ENCODE results near the gene STK17B.
A peak's percentile ranks its signal among the peaks of the same experiment; 100 is the strongest.
"Not testable (repeated sequence)": the region's sequence is repeated elsewhere in the genome, so short reads cannot be mapped to it uniquely, and the experiment has no call there.

STK17B gene

GRCh38 chr2:196104066-196104465, 67.3 kb downstream of the STK17B start:
- H3K9me3 Mint-ChIP-seq, result no peaks in the 10 kb centered on the region
- H3K27me3 Mint-ChIP-seq (ENCODE audit: low read depth), result no peaks in the 10 kb centered on the region
- DNase-seq (ENCODE audit: low spot score), result no peak
- H3K27ac Mint-ChIP-seq, result no peak overlapping the region
- H3K4me1 Mint-ChIP-seq (ENCODE audit: low read depth), result peaks cover 24% of the 10 kb centered on the region
- H3K4me3 Mint-ChIP-seq, result no peak overlapping the region
- peaks cover 2% of the 10 kb centered on the region for H3K36me3 Mint-ChIP-seq (ENCODE audit: low read depth)

- Mint-ChIP-seq H3K27ac (no peak overlapping the region), H3K4me3 (no peak overlapping the region), H3K36me3 (ENCODE audit: low read depth) (peaks cover 2% of the 10 kb centered on the region), H3K9me3 (no peaks in the 10 kb centered on the region), H3K27me3 (ENCODE audit: low read depth) (no peaks in the 10 kb centered on the region), H3K4me1 (ENCODE audit: low read depth) (peaks cover 24% of the 10 kb centered on the region)
- DNase-seq (ENCODE audit: low spot score), result no peak
Observed at GRCh38 chr2:196103626-196104025, 67.8 kb downstream of the STK17B start.

- H3K9me3 Mint-ChIP-seq, result no peaks in the 10 kb centered on the region
- peaks cover 2% of the 10 kb centered on the region for H3K36me3 Mint-ChIP-seq (ENCODE audit: low read depth)
- H3K4me3 Mint-ChIP-seq, result no peak overlapping the region
- no peak overlapping the region for H3K27ac Mint-ChIP-seq
- peaks cover 24% of the 10 kb centered on the region for H3K4me1 Mint-ChIP-seq (ENCODE audit: low read depth)
- H3K27me3 Mint-ChIP-seq (ENCODE audit: low read depth), result peaks cover 2% of the 10 kb centered on the region
- peak; percentile 40 for DNase-seq (ENCODE audit: low spot score)
Observed at GRCh38 chr2:196101325-196101991, 69.9 kb downstream of the STK17B start.

GRCh38 chr2:196099916-196100315, 71.5 kb downstream of the STK17B start:
- Mint-ChIP-seq H3K27me3 (ENCODE audit: low read depth) (peaks cover 2% of the 10 kb centered on the region), H3K4me3 (no peak overlapping the region), H3K27ac (no peak overlapping the region), H3K4me1 (ENCODE audit: low read depth) (peaks cover 19% of the 10 kb centered on the region), H3K9me3 (peaks cover under 1% of the 10 kb centered on the region), H3K36me3 (ENCODE audit: low read depth) (no peaks in the 10 kb centered on the region)
- no peak for DNase-seq (ENCODE audit: low spot score)

GRCh38 chr2:196097864-196098660, 73.3 kb downstream of the STK17B start:
- H3K27me3 Mint-ChIP-seq (ENCODE audit: low read depth), result peaks cover 2% of the 10 kb centered on the region
- H3K4me3 Mint-ChIP-seq, result no peak overlapping the region
- H3K36me3 Mint-ChIP-seq (ENCODE audit: low read depth), result peaks cover 3% of the 10 kb centered on the region
- no peak for DNase-seq (ENCODE audit: low spot score)
- peaks cover 19% of the 10 kb centered on the region for H3K4me1 Mint-ChIP-seq (ENCODE audit: low read depth)
- peaks cover 19% of the 10 kb centered on the region for H3K9me3 Mint-ChIP-seq
- no peak overlapping the region for H3K27ac Mint-ChIP-seq

DNA sequence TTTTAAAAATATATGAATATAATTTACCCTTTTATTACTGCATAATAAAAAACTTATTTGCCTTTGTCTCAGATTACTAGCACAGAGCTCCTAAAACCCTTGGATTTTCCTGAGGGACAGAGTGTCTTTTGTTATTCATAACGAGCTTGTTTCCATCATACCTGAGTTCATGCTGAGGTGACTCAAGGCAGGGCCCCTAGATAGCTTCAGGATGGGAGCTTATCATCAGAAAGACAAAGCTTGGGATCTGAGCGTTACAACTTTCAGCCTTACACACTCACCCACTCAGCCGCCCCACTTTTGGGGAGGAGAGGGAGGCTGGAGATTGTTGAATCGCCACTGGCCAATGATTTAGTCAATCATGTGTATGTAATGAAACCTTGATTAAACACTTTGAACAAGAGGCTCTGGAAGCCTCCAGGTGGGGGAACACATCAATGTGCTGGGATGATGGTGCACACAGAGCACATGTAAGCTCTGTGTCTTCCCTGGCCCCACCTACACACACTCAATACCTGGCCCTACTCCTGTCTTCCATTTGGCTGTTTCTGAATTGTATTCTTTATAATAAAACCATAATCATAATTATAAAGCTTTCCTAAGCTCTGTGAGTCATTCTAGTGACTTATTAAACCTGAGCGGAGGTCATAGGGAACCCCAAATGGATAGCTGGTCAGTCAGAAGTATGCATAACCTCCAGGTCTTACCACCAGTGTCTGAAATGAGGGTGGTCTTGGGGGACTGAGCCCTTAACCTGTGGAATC, 74.2 kb downstream of the STK17B start:
- no peak overlapping the region for H3K27ac Mint-ChIP-seq
- peaks cover 2% of the 10 kb centered on the region for H3K27me3 Mint-ChIP-seq (ENCODE audit: low read depth)
- H3K9me3 Mint-ChIP-seq, result peaks cover 24% of the 10 kb centered on the region
- no peak overlapping the region for H3K4me3 Mint-ChIP-seq
- H3K36me3 Mint-ChIP-seq (ENCODE audit: low read depth), result peaks cover 3% of the 10 kb centered on the region
- DNase-seq (ENCODE audit: low spot score), result no peak
- peaks cover 16% of the 10 kb centered on the region for H3K4me1 Mint-ChIP-seq (ENCODE audit: low read depth)

DNA sequence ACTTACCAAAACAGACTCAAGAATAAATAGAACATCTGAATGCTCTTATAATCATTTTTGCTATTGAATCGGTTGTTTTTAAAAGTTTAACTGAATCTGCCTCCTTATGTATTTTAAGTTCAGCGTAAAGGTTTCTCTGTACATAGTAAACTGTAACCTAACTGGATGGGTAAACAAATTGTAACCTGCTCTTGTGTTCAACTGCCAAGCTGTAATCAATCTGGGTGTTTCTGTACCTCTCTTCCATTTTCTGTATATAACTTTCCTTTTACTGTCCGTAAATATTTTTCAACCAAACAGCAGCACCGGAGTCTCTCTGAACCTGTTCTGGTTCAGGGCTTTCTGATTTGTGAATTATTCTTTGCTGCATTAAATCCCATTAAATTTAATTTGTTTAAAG, 75.1 kb downstream of the STK17B start:
- no peak for DNase-seq (ENCODE audit: low spot score)
- H3K9me3 Mint-ChIP-seq, result peaks cover 26% of the 10 kb centered on the region
- no peak overlapping the region for H3K27ac Mint-ChIP-seq
- H3K36me3 Mint-ChIP-seq (ENCODE audit: low read depth), result peaks cover 3% of the 10 kb centered on the region
- H3K4me1 Mint-ChIP-seq (ENCODE audit: low read depth), result peaks cover 10% of the 10 kb centered on the region
- peaks cover 2% of the 10 kb centered on the region for H3K27me3 Mint-ChIP-seq (ENCODE audit: low read depth)
- H3K4me3 Mint-ChIP-seq, result no peak overlapping the region

- H3K27ac Mint-ChIP-seq; H3K36me3 Mint-ChIP-seq (ENCODE audit: low read depth); DNase-seq (ENCODE audit: low spot score); H3K27me3 Mint-ChIP-seq (ENCODE audit: low read depth); H3K4me3 Mint-ChIP-seq: not testable (repeated sequence)
- Mint-ChIP-seq H3K4me1 (ENCODE audit: low read depth) (peaks cover 11% of the 10 kb centered on the region), H3K9me3 (peaks cover 34% of the 10 kb centered on the region)
Observed at GRCh38 chr2:196089448-196089847, 81.9 kb downstream of the STK17B start.

GRCh38 chr2:196088203-196088602, 83.2 kb downstream of the STK17B start:
- Mint-ChIP-seq H3K4me3 (no peak overlapping the region), H3K36me3 (ENCODE audit: low read depth) (peaks cover 7% of the 10 kb centered on the region), H3K27me3 (ENCODE audit: low read depth) (no peaks in the 10 kb centered on the region), H3K4me1 (ENCODE audit: low read depth) (peaks cover 11% of the 10 kb centered on the region), H3K9me3 (peaks cover 32% of the 10 kb centered on the region), H3K27ac (no peak overlapping the region)
- DNase-seq (ENCODE audit: low spot score), result no peak

DNA sequence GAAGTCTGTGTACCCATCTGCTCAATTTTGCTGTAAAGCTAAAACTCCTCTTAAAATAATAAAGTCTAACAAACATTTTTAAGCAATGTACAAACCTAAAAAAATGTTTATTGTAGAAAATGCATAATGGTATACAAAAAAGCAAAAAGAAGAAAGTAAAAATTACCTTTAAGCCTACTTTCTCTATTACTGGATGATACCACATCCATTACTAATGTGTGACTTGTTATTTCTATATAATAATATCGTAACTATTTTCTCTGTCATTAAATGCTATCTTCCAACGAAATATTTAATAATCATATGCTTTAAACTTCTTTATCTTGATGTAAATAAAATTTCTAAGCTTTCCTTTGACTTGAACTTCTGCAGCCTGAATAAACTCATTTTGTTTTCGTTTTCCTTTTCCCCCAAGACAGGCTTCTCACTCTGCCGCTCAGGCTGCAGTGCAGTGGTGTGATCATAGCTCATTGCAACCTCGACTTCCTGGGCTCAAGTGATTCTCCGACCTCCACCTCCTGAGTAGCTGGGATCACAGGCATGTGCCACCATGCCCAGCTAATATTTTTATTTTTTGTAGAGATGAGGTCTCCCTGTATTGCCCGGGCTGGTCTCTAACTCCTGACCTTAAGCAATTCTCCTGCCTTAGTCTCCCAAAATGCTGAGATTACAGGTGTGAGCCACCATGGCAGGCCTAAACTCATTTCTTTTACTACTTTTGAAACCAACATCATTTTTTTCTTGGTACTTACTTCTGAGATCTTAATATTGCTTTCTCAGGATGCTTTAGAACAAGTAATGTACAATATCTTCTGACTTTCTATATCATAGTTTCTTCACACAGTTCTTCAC, 84.6 kb downstream of the STK17B start:
- Mint-ChIP-seq H3K27me3 (ENCODE audit: low read depth) (no peaks in the 10 kb centered on the region), H3K4me1 (ENCODE audit: low read depth) (peaks cover 14% of the 10 kb centered on the region), H3K36me3 (ENCODE audit: low read depth) (peaks cover 14% of the 10 kb centered on the region), H3K9me3 (peaks cover 38% of the 10 kb centered on the region), H3K4me3 (peak overlapping the region; percentile 41), H3K27ac (no peak overlapping the region)
- DNase-seq (ENCODE audit: low spot score), result no peak

- no peak for DNase-seq (ENCODE audit: low spot score)
- no peak overlapping the region for H3K4me3 Mint-ChIP-seq
- no peaks in the 10 kb centered on the region for H3K27me3 Mint-ChIP-seq (ENCODE audit: low read depth)
- H3K27ac Mint-ChIP-seq, result no peak overlapping the region
- peaks cover 13% of the 10 kb centered on the region for H3K36me3 Mint-ChIP-seq (ENCODE audit: low read depth)
- peaks cover 35% of the 10 kb centered on the region for H3K9me3 Mint-ChIP-seq
- H3K4me1 Mint-ChIP-seq (ENCODE audit: low read depth), result peaks cover 18% of the 10 kb centered on the region
Observed at GRCh38 chr2:196083601-196084000, 87.8 kb downstream of the STK17B start.

All from T-helper 2 cell treated with Interferon-gamma antibody and Interleukin-4, amounts not matched to agents 5 μg/mL and 100 μg/mL, for 36 hours (primary cell).